Stimulated activated CD4-positive, alpha-beta T cell treated with anti-CD3 and anti-CD28 coated beads, Interleukin-4, amount 100 ng/mL, for 4 hours (primary cell): ENCODE results near the gene UNC50.

Experiments
- DNase-seq, 2 experiments: peaks; one replicate each; pipeline ENCODE4 v3.0.0-alpha.2; 2020

Gene UNC50

GRCh38 chr2:98608116-98608961 is at the start of gene UNC50, which contains the start of gene COA5:
Gene UNC50 (plus strand): TSS chr2:98608589. CDS start chr2:98609760, 1,171 bp downstream.
Gene COA5 (minus strand): TSS chr2:98608512. CDS start chr2:98608405, 107 bp downstream.
- peak; percentile 85 to 91 for DNase-seq

GRCh38 chr2:98558852-98559530 is 49.4 kb upstream of the UNC50 start:
- no peak for DNase-seq

GRCh38 chr2:98559581-98559980 is 48.8 kb upstream of the UNC50 start:
- no peak for DNase-seq

- no peak for DNase-seq
Measured at GRCh38 chr2:98560256-98560771, 48.1 kb upstream of the UNC50 start.

- no peak for DNase-seq
Measured at GRCh38 chr2:98561018-98561417, 47.4 kb upstream of the UNC50 start.

- no peak for DNase-seq
Measured at GRCh38 chr2:98561902-98562695, 46.3 kb upstream of the UNC50 start.

GRCh38 chr2:98563394-98563793 is 45.0 kb upstream of the UNC50 start:
- DNase-seq: no peak

GRCh38 chr2:98564541-98565132 is 43.8 kb upstream of the UNC50 start:
- DNase-seq: no peak

- DNase-seq: no peak
Measured at GRCh38 chr2:98565286-98565860, 43.0 kb upstream of the UNC50 start.

GRCh38 chr2:98565941-98566340 is 42.4 kb upstream of the UNC50 start:
- no peak for DNase-seq

- no peak for DNase-seq
Measured at GRCh38 chr2:98568161-98568956, 40.0 kb upstream of the UNC50 start.

GRCh38 chr2:98569197-98569793 is 39.1 kb upstream of the UNC50 start:
- peak; percentile 52 to 73 for DNase-seq

- DNase-seq: no peak
Measured at GRCh38 chr2:98569915-98570314, 38.5 kb upstream of the UNC50 start.

- no peak for DNase-seq
Measured at GRCh38 chr2:98570356-98570755, 38.0 kb upstream of the UNC50 start.

- no peak for DNase-seq
Measured at GRCh38 chr2:98571121-98571701, 37.2 kb upstream of the UNC50 start.

GRCh38 chr2:98571796-98572195 is 36.6 kb upstream of the UNC50 start:
- DNase-seq: no peak

- no peak for DNase-seq
Measured at GRCh38 chr2:98572211-98572610, 36.2 kb upstream of the UNC50 start.

GRCh38 chr2:98572676-98573075 is 35.7 kb upstream of the UNC50 start:
- no peak for DNase-seq

- no peak for DNase-seq
Measured at GRCh38 chr2:98573426-98573825, 35.0 kb upstream of the UNC50 start.

GRCh38 chr2:98576666-98577312 is 31.6 kb upstream of the UNC50 start:
- no peak for DNase-seq
